GM19328 (cell line): ENCODE data around the gene SRC.

Source experiments
- ATAC-seq: cut with Tn5 transposase; IDR thresholded peaks from one replicate; pipeline ENCODE4 v1.9.1; 2021; ENCODE audit warnings: mild to moderate bottlenecking, moderate library complexity; ENCODE audit not compliant: unreplicated experiment

Gene SRC

GRCh38 chr20:37393863-37394542, 48.1 kb downstream of the SRC start:
- no peak for ATAC-seq

GRCh38 chr20:37394543-37395409, 48.8 kb downstream of the SRC start:
- ATAC-seq = no peak

- ATAC-seq = no peak
These were observed 49.5 kb downstream of the SRC start for GRCh38 chr20:37395410-37395797.

- ATAC-seq = no peak
These were observed 50.0 kb downstream of the SRC start for GRCh38 chr20:37395921-37396415.

GRCh38 chr20:37396416-37397075, 50.6 kb downstream of the SRC start:
- no peak for ATAC-seq

GRCh38 chr20:37397076-37397953, 51.4 kb downstream of the SRC start:
- no peak for ATAC-seq

- no peak for ATAC-seq
These were observed 52.2 kb downstream of the SRC start for GRCh38 chr20:37397954-37398749.

GRCh38 chr20:37398750-37399621, 53.0 kb downstream of the SRC start:
- no peak for ATAC-seq

- ATAC-seq = no peak
These were observed 55.5 kb downstream of the SRC start for GRCh38 chr20:37401282-37401929.

- no peak for ATAC-seq
These were observed 56.2 kb downstream of the SRC start for GRCh38 chr20:37401930-37402675.

GRCh38 chr20:37403107-37404033, 57.4 kb downstream of the SRC start:
- ATAC-seq = no peak

GRCh38 chr20:37404461-37404890, 58.5 kb downstream of the SRC start:
- ATAC-seq = no peak

GRCh38 chr20:37405351-37405897, 59.5 kb downstream of the SRC start:
- ATAC-seq = no peak

- no peak for ATAC-seq
These were observed 60.4 kb downstream of the SRC start for GRCh38 chr20:37406010-37406998.

GRCh38 chr20:37407019-37407566, 61.2 kb downstream of the SRC start:
- no peak for ATAC-seq
